SW480 (cell line): ENCODE measurements around the gene PIK3R5.
A peak's percentile ranks its signal among the peaks of the same experiment; 100 is the strongest.
"Not testable (repeated sequence)": the region's sequence is repeated elsewhere in the genome, so short reads cannot be mapped to it uniquely, and the experiment has no call there.

Experiments
- DNase-seq: peaks from one replicate; pipeline ENCODE4 v3.0.0-alpha.2; 2016; ENCODE audit warnings: low spot score

PIK3R5 gene

DNA sequence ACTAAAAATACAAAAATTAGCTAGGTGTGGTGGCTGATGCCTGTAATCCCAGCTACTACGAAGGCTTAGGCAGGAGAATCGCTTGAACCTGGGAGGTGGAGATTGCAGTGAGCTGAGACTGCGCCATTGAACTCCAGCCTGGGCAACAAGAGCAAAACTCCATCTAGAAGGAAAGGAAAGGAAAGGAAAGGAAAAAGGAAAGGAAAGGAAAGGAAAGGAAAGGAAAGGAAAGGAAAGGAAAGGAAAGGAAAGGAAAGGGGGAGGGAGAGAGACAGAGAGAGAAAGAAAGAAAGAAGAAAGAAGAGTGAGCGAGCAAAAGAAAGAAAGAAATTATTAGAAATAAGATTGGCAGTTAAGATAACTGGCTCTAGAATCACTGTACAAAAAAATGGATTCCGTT is 18.7 kb upstream of the PIK3R5 start:
- DNase-seq: not testable (repeated sequence)

DNA sequence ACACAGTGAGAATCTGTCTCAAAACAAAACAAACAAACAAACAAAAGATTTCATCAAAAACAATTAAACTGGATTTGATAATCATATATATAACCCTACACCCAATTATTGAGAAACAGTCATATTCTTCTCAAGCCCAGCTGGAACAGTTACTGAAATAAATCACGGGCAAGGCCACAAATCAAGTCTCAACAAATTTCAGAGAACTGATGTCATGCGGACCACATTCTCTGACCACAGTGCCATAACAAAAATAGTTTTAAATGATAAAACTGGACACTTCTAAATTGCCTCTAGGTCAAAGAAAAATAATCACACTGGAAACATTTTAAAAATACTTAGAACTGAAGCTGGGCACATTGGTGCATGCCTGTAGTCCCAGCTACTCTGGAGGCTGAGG is 15.9 kb upstream of the PIK3R5 start:
- no peak for DNase-seq

DNA sequence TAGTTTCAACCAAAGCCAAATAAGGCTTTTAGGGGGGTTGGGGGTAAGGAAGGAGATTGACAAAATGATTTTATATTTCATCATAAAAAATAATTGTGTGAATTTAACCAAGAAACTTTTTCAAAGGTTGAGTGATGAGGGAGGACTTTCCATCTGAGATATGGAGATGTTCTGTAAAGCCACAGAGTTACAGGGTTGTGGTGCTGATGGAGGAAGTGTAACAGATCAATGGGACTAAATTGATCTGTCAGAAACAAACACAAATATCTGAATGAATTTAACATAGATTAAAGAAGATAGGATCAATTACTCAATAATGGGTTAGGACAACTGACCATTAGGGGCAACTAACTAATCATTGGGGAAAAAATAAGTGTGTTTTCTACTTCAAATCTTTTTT is 14.2 kb upstream of the PIK3R5 start:
- DNase-seq: no peak

DNA sequence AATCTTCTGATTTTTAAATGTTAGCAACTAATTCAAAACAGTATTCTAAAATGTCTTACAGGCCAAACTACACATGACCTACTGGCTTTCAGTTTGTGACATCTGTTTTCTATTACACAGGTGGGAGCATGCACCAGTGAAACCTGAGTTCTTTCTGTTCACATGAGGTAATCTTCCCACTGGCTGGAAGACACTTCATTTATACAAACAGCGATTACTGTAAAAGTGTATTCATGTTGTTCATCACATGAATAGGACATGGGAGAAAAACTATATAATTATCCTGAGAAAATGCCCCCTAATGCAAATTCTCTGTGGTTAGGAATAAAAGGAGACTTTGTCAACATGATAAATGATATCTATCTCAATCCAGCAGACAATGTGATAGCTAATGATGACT is 11.1 kb upstream of the PIK3R5 start:
- DNase-seq: no peak

DNA sequence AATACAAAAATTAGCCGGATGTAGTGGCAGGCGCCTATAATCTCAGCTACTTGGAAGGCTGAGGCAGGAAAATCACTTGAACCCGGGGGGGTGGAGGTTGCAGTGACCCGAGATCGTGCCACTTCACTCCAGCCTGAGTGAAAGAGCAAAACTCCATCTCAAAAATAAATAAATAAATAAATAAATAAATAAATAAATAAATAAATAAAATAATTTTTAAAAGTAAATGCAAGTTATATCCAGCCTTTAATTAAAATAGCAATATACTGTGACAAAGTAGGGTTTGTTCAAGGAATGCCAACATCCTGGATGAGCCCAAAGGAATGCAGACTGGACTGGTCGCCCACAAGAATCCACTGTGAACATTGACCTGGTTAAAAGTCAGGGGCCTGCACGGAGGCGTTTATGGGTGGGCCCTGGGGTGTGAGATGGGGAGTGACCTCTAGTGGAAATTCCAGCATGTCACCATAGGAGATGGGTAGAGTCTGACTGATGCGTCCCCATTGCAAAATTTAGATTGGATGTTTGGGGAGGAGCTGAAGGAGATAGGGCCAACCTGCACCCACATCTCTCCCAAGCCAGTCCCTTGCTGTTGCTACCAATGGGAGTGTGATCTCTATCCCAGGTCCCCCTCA is 9.7 kb upstream of the PIK3R5 start:
- DNase-seq: peak; percentile 54

DNA sequence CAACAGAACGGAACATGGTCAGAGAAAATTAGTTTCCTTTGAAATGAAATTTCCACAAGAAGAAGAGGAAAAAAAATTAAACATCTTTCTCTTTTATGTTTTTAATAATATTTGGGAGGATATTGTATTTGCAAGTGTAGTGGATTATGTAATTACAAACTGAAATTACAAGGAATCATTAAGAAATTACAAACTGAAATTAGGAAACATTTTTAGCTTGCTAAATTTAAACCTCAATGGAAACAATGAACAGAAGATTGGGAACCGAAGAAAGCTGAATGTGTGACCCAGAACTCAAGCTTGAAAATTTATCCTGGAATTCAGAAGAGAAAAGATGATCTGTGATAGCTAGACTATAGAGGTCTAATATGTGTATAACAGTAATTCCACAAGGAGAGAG is 4.4 kb upstream of the PIK3R5 start:
- no peak for DNase-seq

DNA sequence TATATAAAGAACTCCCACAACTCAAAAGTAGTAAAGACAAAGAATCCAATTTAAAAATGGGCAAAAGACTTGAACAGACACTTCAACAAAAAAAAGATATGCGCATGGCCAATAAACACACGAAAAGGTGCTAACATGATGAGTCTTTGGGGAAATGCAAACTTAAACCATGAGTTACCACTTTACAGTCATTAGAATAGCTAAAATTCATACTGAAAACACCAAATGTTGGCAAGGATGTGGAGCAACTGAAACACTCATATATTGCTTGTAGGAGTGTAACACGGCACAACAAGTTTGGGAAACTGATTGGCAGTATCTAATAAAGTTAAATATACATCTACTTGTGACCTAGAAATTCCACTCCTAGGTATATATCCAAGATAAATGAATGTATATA is 3.0 kb upstream of the PIK3R5 start:
- no peak for DNase-seq

DNA sequence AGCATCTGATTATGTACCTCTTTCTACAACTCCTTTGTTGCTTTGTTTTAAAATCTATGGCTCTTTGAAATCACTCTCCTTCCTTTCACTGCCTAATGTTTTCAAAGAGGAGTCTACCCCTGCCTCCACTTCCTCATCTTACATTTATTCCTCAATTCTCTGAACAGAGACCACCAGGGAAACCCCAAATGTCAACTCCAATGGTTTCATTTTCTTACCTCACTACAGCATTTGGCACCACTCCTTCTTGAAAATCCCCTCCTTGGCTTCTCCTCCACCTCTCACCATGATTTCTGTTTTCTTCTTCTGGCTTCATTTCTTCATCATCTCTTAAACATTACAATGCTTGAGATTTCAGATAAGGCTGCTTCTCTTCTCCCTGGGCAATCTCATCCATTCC is 2.4 kb upstream of the PIK3R5 start:
- DNase-seq: no peak

DNA sequence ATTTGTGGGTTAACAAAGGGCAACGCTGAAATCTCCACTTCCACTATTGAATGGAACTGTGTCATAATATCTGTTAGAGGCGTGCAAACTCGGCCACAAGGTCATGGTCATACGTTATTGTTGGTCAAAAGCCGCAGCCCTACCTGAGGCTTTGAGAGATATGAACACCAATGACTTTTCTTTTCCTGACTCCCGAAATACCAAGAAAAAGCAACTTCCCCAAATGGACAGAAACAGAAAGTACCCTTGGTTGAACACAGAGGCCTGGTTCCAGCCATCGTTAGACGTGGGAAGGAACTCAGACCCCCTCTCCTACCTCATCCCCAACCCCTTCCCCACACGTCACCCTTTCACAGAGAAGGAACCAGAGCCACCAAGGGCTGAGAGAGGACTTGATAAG is 1.4 kb upstream of the PIK3R5 start:
- no peak for DNase-seq

DNA sequence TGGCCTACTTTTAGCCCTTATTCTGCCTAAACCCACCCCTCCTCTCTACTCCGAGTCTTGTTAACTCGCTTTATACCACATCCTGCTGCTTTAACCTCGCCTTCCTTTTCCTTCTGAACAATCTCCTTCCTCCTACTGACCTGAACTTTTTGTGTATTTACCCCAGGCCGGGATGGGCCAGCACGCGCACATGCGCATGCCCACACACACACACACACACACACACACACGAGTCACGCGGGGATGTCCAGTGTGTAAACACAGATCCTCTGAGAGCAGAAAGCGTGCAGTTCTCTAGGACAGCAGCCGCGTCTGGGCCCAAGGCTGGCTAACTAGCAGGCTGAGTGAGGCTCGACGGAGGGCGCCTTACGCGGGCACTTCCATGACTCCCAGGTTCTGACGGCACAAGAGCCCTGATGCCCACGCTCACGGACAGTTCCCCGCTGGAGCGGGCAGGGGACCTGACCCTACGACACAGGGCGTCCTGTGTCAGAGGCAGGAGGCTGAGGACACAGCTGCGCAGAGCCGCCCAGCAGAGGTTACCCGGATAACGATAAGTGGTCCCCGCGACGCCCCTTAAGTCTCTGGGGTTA is 610 bp downstream of the PIK3R5 start:
- no peak for DNase-seq

DNA sequence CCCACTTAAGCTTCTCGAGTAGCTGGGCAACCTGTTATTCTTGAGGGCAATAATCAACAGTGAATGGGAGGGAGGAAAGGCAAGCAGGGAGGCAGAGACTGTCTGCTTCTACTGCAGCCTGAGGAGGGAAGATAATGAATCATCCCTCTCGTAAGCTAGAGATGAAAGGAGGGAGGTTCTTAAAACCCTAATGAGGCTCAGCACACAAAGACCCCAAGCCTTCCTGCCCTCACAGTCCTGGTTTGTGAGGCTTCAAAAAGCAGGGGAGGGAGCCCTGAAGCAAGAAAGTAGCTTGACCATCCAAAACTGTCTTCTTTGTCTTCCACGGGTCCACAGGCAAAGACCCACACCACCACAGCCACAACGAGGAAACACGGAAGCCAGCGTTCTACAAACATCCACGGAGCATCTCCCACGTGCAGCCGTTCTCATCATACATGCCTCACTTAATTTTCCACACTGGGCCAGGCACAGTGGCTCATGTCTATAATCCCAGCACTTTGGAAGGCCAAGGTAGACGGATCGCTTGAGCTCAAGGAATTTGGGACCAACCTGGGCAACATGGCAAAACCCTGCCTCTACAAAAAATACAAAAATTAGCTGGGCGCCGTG is 1.8 kb downstream of the PIK3R5 start:
- no peak for DNase-seq

DNA sequence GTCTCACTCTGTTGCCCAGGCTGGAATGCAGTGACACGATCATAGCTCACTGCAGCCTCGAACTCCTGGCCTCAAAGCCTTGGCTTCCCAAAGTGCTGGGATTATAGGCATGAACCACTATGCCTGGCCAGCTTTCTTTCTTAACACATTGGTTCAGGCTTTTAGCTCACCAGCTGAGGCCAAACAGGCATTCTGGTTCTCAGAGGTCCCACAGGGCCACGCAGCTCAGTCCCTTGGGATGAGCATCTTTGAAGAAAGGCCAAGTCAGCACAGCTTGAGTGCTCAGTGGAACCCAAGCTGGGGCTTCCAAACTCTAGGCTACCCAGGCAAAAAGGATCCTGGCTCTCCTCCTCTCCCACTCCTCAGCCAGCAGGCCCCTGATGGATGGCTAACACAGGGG is 2.5 kb downstream of the PIK3R5 start:
- no peak for DNase-seq

DNA sequence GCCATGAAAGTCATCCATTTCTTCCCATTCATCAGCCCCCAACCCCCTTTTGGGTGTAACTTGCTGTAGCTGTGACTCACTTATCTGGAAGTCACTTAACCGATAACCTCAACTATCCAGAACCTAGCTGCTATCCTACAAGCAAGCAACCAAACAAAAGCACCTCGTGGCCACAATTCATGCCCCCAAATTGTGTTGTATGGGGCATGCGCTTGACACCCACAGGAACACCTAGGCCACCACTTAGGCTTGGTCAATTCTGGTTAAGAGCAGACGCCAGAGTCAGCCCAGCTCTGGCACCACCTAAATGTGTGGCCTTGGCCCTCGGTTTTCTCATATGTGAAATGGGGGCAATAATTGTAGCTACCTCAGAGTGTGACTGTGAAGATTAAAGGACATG is 3.7 kb downstream of the PIK3R5 start:
- no peak for DNase-seq

DNA sequence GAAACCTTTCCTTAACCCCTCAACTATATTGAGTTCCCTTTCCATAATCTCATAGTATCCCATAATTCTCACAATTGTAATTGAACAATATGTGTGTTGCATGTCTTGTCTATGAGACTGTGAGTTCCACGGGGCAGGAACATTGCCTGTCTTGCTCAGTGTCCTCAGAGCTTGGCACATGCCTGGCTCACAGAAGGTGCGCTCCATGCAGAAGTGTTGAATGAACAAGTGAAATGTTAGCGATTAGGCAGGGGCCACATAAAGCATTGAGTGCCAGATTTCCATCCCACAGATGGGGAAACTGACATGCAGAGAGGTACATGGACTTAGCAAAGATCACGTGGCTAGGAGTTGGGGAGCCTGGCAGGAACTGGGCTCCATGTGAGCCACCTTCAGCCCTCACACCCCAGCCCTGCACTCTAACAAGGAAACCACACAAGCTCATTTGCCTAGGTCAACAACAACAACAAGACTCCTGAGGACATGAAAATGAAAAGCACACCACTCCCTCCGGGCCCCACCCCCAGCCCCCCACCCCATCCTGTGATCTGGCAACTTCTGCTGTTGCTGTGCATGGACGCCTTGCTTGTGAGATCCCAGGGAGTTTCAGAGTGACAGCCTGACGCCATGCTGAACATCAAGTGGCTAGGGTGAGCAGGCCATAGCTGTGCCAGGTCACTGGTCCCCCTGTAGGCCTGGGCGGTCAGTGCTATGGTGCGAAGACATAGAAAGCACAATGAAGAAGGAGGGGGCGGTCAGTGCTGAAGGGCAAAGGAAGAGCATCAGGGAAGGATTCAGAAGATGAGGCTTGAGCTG is 5.0 kb downstream of the PIK3R5 start:
- no peak for DNase-seq

DNA sequence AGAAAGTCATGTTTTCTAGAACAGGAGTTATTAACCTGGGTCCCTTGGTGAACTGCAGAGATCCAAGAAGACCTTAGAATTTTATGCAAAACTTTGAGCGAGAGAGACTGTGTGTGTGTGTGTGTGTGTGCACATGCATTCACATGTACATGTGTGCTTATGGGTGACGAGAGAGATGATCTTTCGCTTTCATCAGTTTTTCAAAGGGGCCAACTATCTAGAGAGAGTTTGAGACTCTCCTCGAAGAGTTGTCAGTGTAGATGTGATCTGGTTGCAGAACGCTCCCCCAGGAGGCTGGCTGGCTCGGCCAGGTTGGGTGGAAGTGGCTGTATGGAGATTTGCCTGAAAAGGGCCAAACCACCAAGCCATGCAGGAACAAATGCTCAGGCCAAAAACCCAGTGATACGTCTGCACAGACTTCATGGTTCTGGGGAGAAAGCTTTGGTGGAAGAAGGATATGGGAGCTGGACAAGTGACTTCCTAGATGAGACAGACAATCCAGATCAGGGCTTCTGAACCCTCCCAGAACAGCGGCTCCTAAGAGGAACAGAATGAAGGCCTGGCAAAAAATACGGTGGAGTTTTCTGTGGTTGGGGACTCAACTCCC is 6.1 kb downstream of the PIK3R5 start:
- no peak for DNase-seq

DNA sequence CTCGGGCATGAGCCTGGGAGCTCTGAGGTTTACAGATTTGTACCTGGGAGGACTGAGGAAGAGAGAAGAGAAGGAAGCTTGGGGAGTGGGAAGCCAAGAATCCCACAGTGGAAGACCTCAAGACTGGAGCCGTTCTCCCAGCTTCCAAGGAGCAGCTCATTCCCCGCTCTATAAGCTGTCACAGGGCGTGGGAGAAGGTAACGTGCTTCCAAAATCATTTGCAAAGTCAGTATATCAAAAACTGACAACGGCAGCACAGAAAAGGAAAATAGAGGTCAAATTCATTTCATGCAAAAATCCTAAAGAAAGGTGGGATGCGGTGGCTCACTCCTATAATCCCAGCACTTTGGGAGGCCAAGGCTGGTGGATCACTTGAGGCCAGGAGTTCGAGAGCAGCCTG is 7.8 kb downstream of the PIK3R5 start:
- no peak for DNase-seq

DNA sequence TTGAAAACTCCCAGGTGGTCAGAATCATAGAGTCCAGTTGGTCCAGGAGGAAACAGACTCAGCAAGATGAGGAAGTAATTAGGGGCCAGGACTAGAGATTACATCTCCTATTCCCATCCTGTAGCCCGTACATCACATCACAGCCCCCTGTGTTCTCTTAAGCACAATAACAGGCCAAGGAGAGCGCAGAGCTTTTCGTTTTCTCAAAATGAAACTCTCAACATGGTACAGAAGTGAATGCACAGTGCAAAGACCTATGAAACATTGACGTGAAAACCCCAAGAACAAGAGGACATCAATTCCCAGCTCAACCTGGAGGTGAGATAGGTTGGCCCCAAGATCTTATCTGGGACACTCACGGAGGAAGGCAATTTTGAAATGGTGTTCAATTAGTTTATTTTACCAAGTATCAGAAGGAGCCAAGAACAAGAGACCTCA is 9.0 kb downstream of the PIK3R5 start:
- DNase-seq: no peak

DNA sequence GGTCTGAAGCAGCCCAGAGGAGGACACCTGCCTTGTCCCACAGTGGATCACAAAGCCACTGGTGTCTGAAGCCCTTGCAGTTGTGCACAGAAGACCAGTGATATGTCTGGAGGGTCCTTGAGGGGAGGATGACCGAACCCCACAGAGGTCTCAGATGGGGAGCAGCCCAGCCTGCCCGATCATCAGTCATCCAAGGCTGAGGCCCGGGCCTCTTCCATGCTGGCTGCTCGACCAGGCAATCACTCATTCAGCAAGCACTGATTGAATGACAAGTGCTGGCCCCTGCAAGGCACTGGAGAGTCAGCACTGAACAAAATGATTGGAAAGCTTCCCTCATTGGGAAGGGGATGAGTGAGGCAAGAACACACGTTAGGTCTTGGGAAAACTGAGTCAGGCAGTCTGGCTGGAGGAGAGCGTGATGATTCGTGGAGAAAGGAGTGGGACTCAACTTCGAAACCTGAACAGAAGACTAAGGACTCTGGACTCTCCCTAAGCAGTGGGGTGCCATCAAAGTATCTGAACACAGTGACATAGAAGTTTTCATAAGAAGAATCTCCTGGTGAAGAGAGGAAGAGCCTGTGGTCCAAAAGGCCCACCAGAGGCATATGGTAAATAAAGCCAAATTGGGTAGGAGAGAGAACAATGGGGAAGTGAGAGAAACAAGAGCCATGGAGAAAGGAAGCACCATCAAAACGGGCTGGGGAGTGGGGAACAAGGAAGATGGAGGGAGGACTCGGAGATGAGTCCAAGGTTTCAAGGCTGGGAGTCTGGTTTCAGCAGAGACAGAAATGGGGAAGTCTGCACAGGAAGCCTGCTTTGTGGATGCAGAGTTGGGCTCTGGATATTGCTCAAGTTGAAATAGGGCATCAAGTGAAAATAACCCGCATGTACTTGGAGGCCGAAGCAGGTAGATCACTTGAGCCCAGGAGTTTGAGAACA is 10.2 kb downstream of the PIK3R5 start:
- DNase-seq: no peak

DNA sequence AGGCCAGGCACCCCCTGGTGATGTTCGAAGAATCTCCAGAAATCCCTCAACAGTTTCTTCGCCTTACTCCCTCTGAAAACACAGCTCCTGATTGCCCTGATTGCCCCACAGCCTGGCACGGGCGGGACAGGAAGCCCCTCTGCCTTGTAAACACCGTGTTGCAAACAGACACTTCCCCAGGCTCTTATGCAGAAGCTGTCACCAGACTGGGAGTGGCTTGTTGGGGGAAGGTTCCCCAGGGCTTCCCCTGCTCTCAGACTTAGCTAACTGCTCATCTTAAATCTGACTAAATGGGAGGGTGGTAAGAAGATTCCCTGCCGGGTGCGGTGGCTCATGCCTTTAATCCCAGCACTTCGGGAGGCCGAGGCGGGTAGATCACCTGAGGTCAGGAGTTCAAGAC is 11.2 kb downstream of the PIK3R5 start:
- no peak for DNase-seq

DNA sequence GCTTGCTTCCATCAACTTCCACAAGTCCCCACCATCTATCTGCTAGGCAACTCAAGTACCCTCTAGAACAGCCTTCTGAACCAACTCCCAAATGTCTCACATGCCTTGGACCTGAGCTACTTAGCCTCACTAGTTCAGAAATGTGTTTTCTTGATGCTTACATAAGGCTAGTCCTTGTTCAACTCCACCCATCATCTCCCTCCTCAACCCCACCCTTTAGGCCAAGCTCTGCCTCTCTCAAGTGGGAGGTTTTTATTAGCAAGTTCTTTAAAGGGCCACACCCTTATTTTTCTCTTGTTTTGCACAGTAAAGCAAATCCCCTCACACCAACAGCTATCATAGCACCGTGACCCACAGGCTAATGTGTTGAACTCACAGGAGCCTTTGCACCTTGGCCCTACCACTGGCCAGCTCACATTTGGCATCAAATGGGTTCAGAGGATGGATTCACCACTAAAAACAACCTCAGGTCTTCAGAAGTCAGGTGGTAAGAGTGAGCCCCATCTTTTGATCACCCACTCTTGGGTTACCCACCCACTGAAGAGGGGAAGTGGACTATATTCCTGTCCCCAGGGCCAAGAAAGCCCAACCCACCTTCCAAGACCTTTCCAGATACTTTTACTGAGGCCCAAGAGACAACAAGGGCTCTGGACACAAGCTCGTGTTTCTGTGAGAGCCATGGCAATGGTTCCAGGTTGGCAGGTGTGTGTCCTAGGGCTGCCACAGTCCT is 12.2 kb downstream of the PIK3R5 start:
- no peak for DNase-seq

DNA sequence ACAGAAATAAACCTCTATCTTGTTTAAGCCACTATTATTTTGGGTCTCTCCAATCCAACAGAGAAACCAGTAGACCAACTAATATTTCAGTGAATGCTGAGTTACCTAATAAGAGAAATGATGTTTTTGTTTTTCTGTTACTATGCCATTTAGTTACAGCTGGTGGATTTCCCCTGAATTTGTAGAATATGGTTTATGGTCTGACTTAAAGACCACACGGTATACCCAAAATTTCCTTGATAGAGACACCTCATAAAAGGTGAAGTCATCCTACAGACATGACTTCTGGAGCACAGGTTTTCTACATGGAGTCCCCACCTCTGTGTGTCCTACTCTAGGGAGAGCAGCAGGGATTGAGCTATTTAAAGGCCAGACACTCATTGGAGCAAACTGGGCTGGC is 13.3 kb downstream of the PIK3R5 start:
- DNase-seq: no peak
